IMR-90 (cell line): ENCODE results near the gene RDH13. TPM values are rescaled to one million over a fixed set of nuclear protein-coding genes. Genes with fewer than 3 reads are reported as not detected.

ENCODE experiments used
- ATAC-seq: fragments of 200-7000 bp; cut with Tn5 transposase; 2 replicates; pipeline ENCODE4 v1.9.1; 2020; ENCODE audit warnings: low read depth, mild to moderate bottlenecking, moderate library complexity
- BruUV-seq: library from RNA; stranded (reverse); fragments of 400-500 nt; replicated peaks from 2 replicates; lab custom pipeline; 2021; lab: Mats Ljungman, UMichigan
- CTCF ChIA-PET: fragments of 300-600 bp; formaldehyde crosslinking; extraction: SDS; loops from one replicate; lab custom pipeline; 2021; ENCODE audit warnings: antibody characterized with exemption; lab: Yijun Ruan, JAX
- POLR2A ChIA-PET: fragments of 300-600 bp; sonication (Branson Sonifier 250); formaldehyde crosslinking; loops from one replicate; lab custom pipeline; 2022; ENCODE audit warnings: antibody characterized with exemption; ENCODE audit not compliant: unreplicated experiment; lab: Charles Lee
- DNase-seq: peaks from one replicate; pipeline ENCODE4 v3.0.0; 2013
- H2AFZ ChIP-seq: replicated peaks from 2 replicates; pipeline ENCODE3; 2013; ENCODE audit warnings: low read length, mild to moderate bottlenecking; ENCODE audit not compliant: poor library complexity
- H2AK5ac ChIP-seq: 2 replicates; pipeline ENCODE4 v1.6.1; 2013; ENCODE audit warnings: low read depth, low read length, inconsistent platforms
- H2AK9ac ChIP-seq: replicated peaks from 2 replicates; pipeline ENCODE3; 2013; ENCODE audit warnings: mild to moderate bottlenecking, low read depth, low read length, moderate library complexity; ENCODE audit not compliant: poor library complexity
- H2BK120ac ChIP-seq: 2 replicates; pipeline ENCODE4 v1.6.1; 2013; ENCODE audit warnings: low read depth, low read length, inconsistent platforms
- H2BK15ac ChIP-seq: 3 replicates; pipeline ENCODE4 v1.6.1; 2013; ENCODE audit warnings: low read depth, low read length, inconsistent platforms
- H2BK20ac ChIP-seq: 2 replicates; pipeline ENCODE4 v1.6.1; 2013; ENCODE audit warnings: low read depth, mild to moderate bottlenecking, inconsistent platforms, low read length, moderate library complexity
- H2BK5ac ChIP-seq: 2 replicates; pipeline ENCODE4 v1.6.1; 2013; ENCODE audit warnings: mild to moderate bottlenecking, low read depth, low read length, inconsistent platforms; ENCODE audit not compliant: poor library complexity, severe bottlenecking
- H3K14ac ChIP-seq: replicated peaks from 2 replicates; pipeline ENCODE4 v1.6.1; 2013; ENCODE audit warnings: low read depth, low read length, inconsistent platforms
- H3K18ac ChIP-seq: 2 replicates; pipeline ENCODE4 v1.6.1; 2013; ENCODE audit warnings: low read depth, low read length, control low read depth
- H3K23ac ChIP-seq: 2 replicates; pipeline ENCODE4 v1.6.1; 2013; ENCODE audit warnings: low read depth, low read length, inconsistent platforms
- H3K27ac ChIP-seq: 2 replicates; pipeline ENCODE4 v1.5.1; 2013; ENCODE audit warnings: mild to moderate bottlenecking, control low read depth, low read length; ENCODE audit not compliant: insufficient read depth
- H3K27me3 ChIP-seq: 2 replicates; pipeline ENCODE4 v1.6.1; 2013; ENCODE audit warnings: low read length; ENCODE audit not compliant: control insufficient read depth, insufficient read depth
- H3K36me3 ChIP-seq: 2 replicates; pipeline ENCODE4 v1.6.1; 2013; ENCODE audit warnings: low read length, mixed read lengths; ENCODE audit not compliant: control insufficient read depth, insufficient read depth
- H3K4ac ChIP-seq: 2 replicates; pipeline ENCODE4 v1.6.1; 2013; ENCODE audit warnings: low read depth, low read length, inconsistent platforms
- H3K4me1 ChIP-seq: 2 replicates; pipeline ENCODE4 v1.6.1; 2013; ENCODE audit warnings: low read length, mixed read lengths; ENCODE audit not compliant: control insufficient read depth, insufficient read depth
- H3K4me2 ChIP-seq: 2 replicates; pipeline ENCODE4 v1.6.1; 2013; ENCODE audit warnings: low read depth, mild to moderate bottlenecking, control low read depth, low read length, moderate library complexity
- H3K4me3 ChIP-seq: 2 replicates; pipeline ENCODE4 v1.5.1; 2013; ENCODE audit warnings: low read depth, mild to moderate bottlenecking, control low read depth, low read length, moderate library complexity; ENCODE audit not compliant: insufficient read depth
- H3K56ac ChIP-seq: 2 replicates; pipeline ENCODE4 v1.6.1; 2013; ENCODE audit warnings: low read length, inconsistent platforms; ENCODE audit not compliant: insufficient read depth; ENCODE audit errors: extremely low read depth
- H3K79me1 ChIP-seq, 2 experiments: 2 replicates each; pipeline ENCODE4 v1.6.1; 2013; ENCODE audit warnings: low read length in 2 of 2, inconsistent platforms in 1 of 2, low read depth in 1 of 2
- H3K9ac ChIP-seq: 2 replicates; pipeline ENCODE4 v1.6.1; 2013; ENCODE audit warnings: low read depth, low read length, control low read depth
- H3K9me1 ChIP-seq: 2 replicates; pipeline ENCODE4 v1.6.1; 2013; ENCODE audit warnings: low read length, inconsistent platforms; ENCODE audit not compliant: insufficient read depth
- H3K9me3 ChIP-seq: 2 replicates; pipeline ENCODE4 v1.6.1; 2013; ENCODE audit warnings: low read length; ENCODE audit not compliant: control insufficient read depth, insufficient read depth
- H4K20me1 ChIP-seq: 2 replicates; pipeline ENCODE4 v1.6.1; 2013; ENCODE audit warnings: low read length, inconsistent platforms; ENCODE audit not compliant: insufficient read depth
- H4K5ac ChIP-seq: 2 replicates; pipeline ENCODE4 v1.6.1; 2013; ENCODE audit warnings: mild to moderate bottlenecking, low read depth, low read length, control low read depth
- H4K8ac ChIP-seq, 2 experiments: 2 replicates each; pipeline ENCODE4 v1.6.1; 2013; ENCODE audit warnings: low read depth in 2 of 2, low read length in 2 of 2, control low read depth in 1 of 2, inconsistent platforms in 1 of 2
- H4K91ac ChIP-seq: 2 replicates; pipeline ENCODE4 v1.6.1; 2013; ENCODE audit warnings: low read depth, low read length, inconsistent platforms; ENCODE audit not compliant: insufficient read depth
- BHLHE40 ChIP-seq: fragments of 150-350 bp; IDR thresholded peaks from 2 replicates; pipeline ENCODE4 v1.6.1; 2016; ENCODE audit warnings: mild to moderate bottlenecking, low read depth, low read length
- CEBPB ChIP-seq: IDR thresholded peaks from 2 replicates; pipeline ENCODE4 v1.6.1; 2012; ENCODE audit warnings: low read depth, low read length, improper control_type of control experiment
- CHD1 ChIP-seq: IDR thresholded peaks from 2 replicates; pipeline ENCODE4 v1.6.1; 2012; ENCODE audit warnings: low read depth, low read length, improper control_type of control experiment
- CTCF ChIP-seq: conservative IDR thresholded peaks from 2 replicates; pipeline ENCODE4 v1.5.1; 2012; ENCODE audit warnings: mild to moderate bottlenecking, low read depth, low read length, improper control_type of control experiment
- FOS ChIP-seq: fragments of 150-350 bp; IDR thresholded peaks from 2 replicates; pipeline ENCODE4 v1.6.1; 2016; ENCODE audit warnings: low read depth, low read length
- MAFK ChIP-seq: IDR thresholded peaks from 2 replicates; pipeline ENCODE4 v1.6.1; 2012; ENCODE audit warnings: low read depth, low read length, improper control_type of control experiment
- MAZ ChIP-seq: IDR thresholded peaks from 2 replicates; pipeline ENCODE4 v1.6.1; 2012; ENCODE audit warnings: low read depth, mild to moderate bottlenecking, low read length, improper control_type of control experiment, moderate library complexity, borderline replicate concordance
- MXI1 ChIP-seq: IDR thresholded peaks from 2 replicates; pipeline ENCODE4 v1.6.1; 2012; ENCODE audit warnings: low read depth, mild to moderate bottlenecking, low read length, moderate library complexity, borderline replicate concordance
- NFE2L2 ChIP-seq: fragments of 150-350 bp; IDR thresholded peaks from 2 replicates; pipeline ENCODE4 v1.6.1; 2016; ENCODE audit warnings: low read depth, mild to moderate bottlenecking, low read length
- RAD21 ChIP-seq: IDR thresholded peaks from 2 replicates; pipeline ENCODE4 v1.6.1; 2012; ENCODE audit warnings: low read length, improper control_type of control experiment
- RCOR1 ChIP-seq: IDR thresholded peaks from 2 replicates; pipeline ENCODE4 v1.6.1; 2012; ENCODE audit warnings: mild to moderate bottlenecking, low read length, improper control_type of control experiment; ENCODE audit not compliant: insufficient replicate concordance
- SMC3 ChIP-seq: fragments of 150-350 bp; IDR thresholded peaks from 2 replicates; pipeline ENCODE4 v1.6.1; 2016; ENCODE audit warnings: low read depth, mild to moderate bottlenecking, antibody characterized with exemption, low read length, moderate library complexity
- WGBS, 2 experiments: methylation state at CpG; one replicate each; pipeline versions ENCODE4 v1.1.5 to v1.1.7; 2013; ENCODE audit warnings: missing lambda C conversion rate in 2 of 2; ENCODE audit not compliant: insufficient read length in 1 of 2; ENCODE audit errors: extremely low coverage in 2 of 2; 5-methylcytosine and 5-hydroxymethylcytosine counted together
- dilution Hi-C: fragments of 300-500 bp; cut with HindIII; formaldehyde crosslinking; loops from one replicate; pipeline ENCODE4 v1.14.3; 2018; ENCODE audit warnings: low sequenced_read_pairs; ENCODE audit not compliant: unreplicated experiment
- in situ Hi-C: fragments of 300-500 bp; cut with MboI; formaldehyde crosslinking; loops from 3 replicates; pipeline ENCODE4 v1.14.3; 2019; ENCODE audit warnings: low sequenced_read_pairs, inconsistent platforms, mixed read lengths
- intact Hi-C: fragments of 100-400 bp; cut with micrococcal nuclease; formaldehyde crosslinking; loops from 2 replicates; pipeline ENCODE4 v1.10.0; 2022
- polyA plus RNA-seq, 3 experiments: library from polyadenylated mRNA; depleted of rRNA; stranded (reverse); fragments of >200 nt; gene quantifications; 2 replicates each; pipeline ENCODE4 v1.2.3, GENCODE V29; 2012; ENCODE audit warnings: low replicate concordance in 1 of 3
- total RNA-seq: library from RNA; depleted of rRNA; stranded (reverse); fragments of >200 nt; gene quantifications from 2 replicates; pipeline ENCODE4 v1.2.3, GENCODE V29; 2012
- TF ChIP-seq, protein P1 (sequence below): fragments of 150-350 bp; IDR thresholded peaks from 2 replicates; pipeline ENCODE4 v1.6.1; 2016; ENCODE audit warnings: low read depth, mild to moderate bottlenecking, low read length, moderate library complexity, borderline replicate concordance
- TF ChIP-seq, protein P2 (sequence below): fragments of 150-350 bp; IDR thresholded peaks from 2 replicates; pipeline ENCODE4 v1.6.1; 2017; ENCODE audit warnings: mild to moderate bottlenecking, antibody characterized with exemption, low read length, low read depth

Gene RDH13
- total and polyA plus RNA-seq, 2 of the 4 experiments (the other 2 are of a cell fraction) = 7.5 to 7.8 TPM

GRCh38 chr19:55095260-55096060 lies 32.5 kb upstream of the RDH13 start:
- Histone ChIP-seq H3K23ac (no peak overlapping the region), H2BK120ac (no peak overlapping the region), H2BK15ac (no peak overlapping the region), H4K91ac (no peak overlapping the region), H3K18ac (no peak overlapping the region), H3K14ac (no peak overlapping the region), H3K27me3 (no peaks in the 10 kb centered on the region), H3K4me3 (no peak overlapping the region), H3K4me1 (no peaks in the 10 kb centered on the region), H3K27ac (no peak overlapping the region), H3K56ac (no peak overlapping the region), H3K9ac (no peak overlapping the region), H3K79me1 (peaks cover 0 to 16% of the 10 kb centered on the region in 2 experiments; a peak in 3 of 4 replicates), H3K9me3 (no peaks in the 10 kb centered on the region), H2BK20ac (no peak overlapping the region), H3K4me2 (no peak overlapping the region), H2AK5ac (no peak overlapping the region), H4K20me1 (peaks cover 3% of the 10 kb centered on the region), H3K4ac (no peak overlapping the region), H2AFZ (no peak overlapping the region), H3K36me3 (peaks cover 36% of the 10 kb centered on the region), H4K5ac (no peak overlapping the region), H2AK9ac (no peak overlapping the region), H3K9me1 (no peaks in the 10 kb centered on the region), H2BK5ac (no peak overlapping the region), H4K8ac (no peak overlapping the region)
- no CpG with 5 or more reads among the region's 23 CpGs for WGBS, 2 experiments
- BruUV-seq = no TSS peak
- dilution Hi-C loops = no loop called here
- in situ Hi-C loops = no loop called here
- DNase-seq (no peak), ATAC-seq (peak; percentile 21; the same call in 1 of the 2 replicates)
- POLR2A ChIA-PET = no interaction called here
- CTCF ChIA-PET = no interaction called here
- intact Hi-C loops = no loop called here
- TF ChIP-seq RAD21 (no peak), NFE2L2 (no peak), BHLHE40 (no peak), FOS (no peak), MAFK (no peak), CEBPB (no peak), CHD1 (no peak), MAZ (no peak), CTCF (no peak), MXI1 (no peak), RCOR1 (no peak), SMC3 (no peak)
- TF ChIP-seq, protein P1, sequence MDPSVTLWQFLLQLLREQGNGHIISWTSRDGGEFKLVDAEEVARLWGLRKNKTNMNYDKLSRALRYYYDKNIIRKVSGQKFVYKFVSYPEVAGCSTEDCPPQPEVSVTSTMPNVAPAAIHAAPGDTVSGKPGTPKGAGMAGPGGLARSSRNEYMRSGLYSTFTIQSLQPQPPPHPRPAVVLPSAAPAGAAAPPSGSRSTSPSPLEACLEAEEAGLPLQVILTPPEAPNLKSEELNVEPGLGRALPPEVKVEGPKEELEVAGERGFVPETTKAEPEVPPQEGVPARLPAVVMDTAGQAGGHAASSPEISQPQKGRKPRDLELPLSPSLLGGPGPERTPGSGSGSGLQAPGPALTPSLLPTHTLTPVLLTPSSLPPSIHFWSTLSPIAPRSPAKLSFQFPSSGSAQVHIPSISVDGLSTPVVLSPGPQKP = no peak
- TF ChIP-seq, protein P2, sequence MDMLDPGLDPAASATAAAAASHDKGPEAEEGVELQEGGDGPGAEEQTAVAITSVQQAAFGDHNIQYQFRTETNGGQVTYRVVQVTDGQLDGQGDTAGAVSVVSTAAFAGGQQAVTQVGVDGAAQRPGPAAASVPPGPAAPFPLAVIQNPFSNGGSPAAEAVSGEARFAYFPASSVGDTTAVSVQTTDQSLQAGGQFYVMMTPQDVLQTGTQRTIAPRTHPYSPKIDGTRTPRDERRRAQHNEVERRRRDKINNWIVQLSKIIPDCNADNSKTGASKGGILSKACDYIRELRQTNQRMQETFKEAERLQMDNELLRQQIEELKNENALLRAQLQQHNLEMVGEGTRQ = no peak
